OCI-LY3 (cell line): ENCODE measurements around the gene PPP1R36.

Experiments
- H2AFZ ChIP-seq: fragments of 200-600, 300-600 bp; shearing (Covaris generic); 2 replicates; pipeline ENCODE4 v1.6.0; 2014; ENCODE audit warnings: antibody characterized with exemption, low read depth, low read length
- H3K27ac ChIP-seq: fragments of 200-600, 300-600 bp; sonication (generic); 2 replicates; pipeline ENCODE4 v1.5.1; 2014; ENCODE audit warnings: mild to moderate bottlenecking, low read length, moderate library complexity, mixed read lengths
- H3K27me3 ChIP-seq: fragments of 200-600, 300-600 bp; sonication (generic); 2 replicates; pipeline ENCODE4 v1.6.1; 2014; ENCODE audit warnings: low read depth, low read length, mixed read lengths
- H3K36me3 ChIP-seq: fragments of 200-600, 300-600 bp; sonication (generic); replicated peaks from 2 replicates; pipeline ENCODE3; 2014; ENCODE audit warnings: low read depth, low read length, mixed read lengths
- H3K4me1 ChIP-seq: fragments of 300-600, 200-600 bp; sonication (generic); 2 replicates; pipeline ENCODE4 v1.6.1; 2014; ENCODE audit warnings: low read length, mixed read lengths
- H3K4me2 ChIP-seq: fragments of 200-600, 300-600 bp; sonication (generic); 2 replicates; pipeline ENCODE4 v1.6.1; 2014; ENCODE audit warnings: low read length, mixed read lengths
- H3K4me3 ChIP-seq: fragments of 300-600, 200-600 bp; sonication (generic); 2 replicates; pipeline ENCODE4 v1.5.1; 2014; ENCODE audit warnings: antibody characterized with exemption, mild to moderate bottlenecking, low read length, moderate library complexity
- H3K79me2 ChIP-seq: fragments of 300-600, 200-600 bp; shearing (Covaris generic); 2 replicates; pipeline ENCODE4 v1.6.1; 2014; ENCODE audit warnings: mild to moderate bottlenecking, low read length, mixed read lengths
- H3K9ac ChIP-seq: fragments of 300-600, 200-600 bp; shearing (Covaris generic); 2 replicates; pipeline ENCODE4 v1.6.0; 2014; ENCODE audit warnings: mild to moderate bottlenecking, low read length, moderate library complexity
- H3K9me3 ChIP-seq: fragments of 200-600, 300-600 bp; shearing (Covaris generic); 2 replicates; pipeline ENCODE4 v1.6.1; 2014; ENCODE audit warnings: low read length, mixed read lengths; ENCODE audit not compliant: insufficient read depth
- H4K20me1 ChIP-seq: fragments of 200-600, 300-600 bp; sonication (generic); 2 replicates; pipeline ENCODE4 v1.6.1; 2016; ENCODE audit warnings: low read length, mixed read lengths; ENCODE audit not compliant: insufficient read depth
- CTCF ChIP-seq: fragments of 200-600, 300-600 bp; sonication (generic); IDR thresholded peaks from 2 replicates; pipeline ENCODE4 v1.5.1; 2014; ENCODE audit warnings: antibody characterized with exemption, low read length, low read depth
- EZH2phosphoT487 ChIP-seq: fragments of 200-600 bp; shearing (Covaris generic); IDR thresholded peaks from 2 replicates; pipeline ENCODE4 v1.6.1; 2018; ENCODE audit warnings: antibody characterized with exemption, mixed run types, low read depth

PPP1R36 gene

DNA sequence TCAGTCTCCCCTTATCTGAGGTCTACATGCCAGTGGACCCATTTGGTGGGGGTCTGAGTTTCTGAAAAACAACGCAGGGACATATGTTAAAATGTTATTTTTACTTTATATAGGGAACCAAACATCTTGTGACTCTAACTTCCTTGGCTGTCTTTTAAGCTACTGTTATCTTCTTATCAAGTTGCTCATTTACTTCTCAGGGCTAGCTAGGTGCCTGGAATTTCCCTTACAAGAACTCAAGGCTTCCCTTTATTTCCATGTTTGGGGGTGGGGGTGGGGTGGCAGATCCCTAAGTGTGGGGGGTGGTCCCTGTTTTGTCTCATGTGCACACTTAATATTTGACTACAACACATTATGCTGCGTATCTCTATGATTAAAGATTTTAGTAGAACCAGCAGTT, 31.6 kb downstream of the PPP1R36 start:
- Histone ChIP-seq H3K4me2 (no peak overlapping the region), H4K20me1 (no peaks in the 10 kb centered on the region), H2AFZ (no peak overlapping the region), H3K9me3 (no peaks in the 10 kb centered on the region), H3K27me3 (0 out of 2 replicates have a peak, but pooled peaks cover 2% of the 10 kb centered on the region), H3K36me3 (no peaks in the 10 kb centered on the region), H3K4me1 (no peaks in the 10 kb centered on the region), H3K27ac (no peak overlapping the region), H3K79me2 (no peaks in the 10 kb centered on the region), H3K4me3 (no peak overlapping the region), H3K9ac (no peak overlapping the region)
- no peak for TF ChIP-seq EZH2phosphoT487
- no peak for TF ChIP-seq CTCF

GRCh38 chr14:64581817-64582216, 32.1 kb downstream of the PPP1R36 start:
- H3K9ac ChIP-seq = no peak overlapping the region
- no peak for TF ChIP-seq CTCF
- no peak for TF ChIP-seq EZH2phosphoT487
- H4K20me1 ChIP-seq = no peaks in the 10 kb centered on the region
- H2AFZ ChIP-seq = no peak overlapping the region
- H3K9me3 ChIP-seq = no peaks in the 10 kb centered on the region
- H3K27me3 ChIP-seq = 0 out of 2 replicates have a peak, but pooled peaks cover 2% of the 10 kb centered on the region
- no peaks in the 10 kb centered on the region for H3K4me1 ChIP-seq
- H3K79me2 ChIP-seq = no peaks in the 10 kb centered on the region
- no peak overlapping the region for H3K4me3 ChIP-seq
- H3K4me2 ChIP-seq = no peak overlapping the region
- no peak overlapping the region for H3K27ac ChIP-seq
- no peaks in the 10 kb centered on the region for H3K36me3 ChIP-seq

DNA sequence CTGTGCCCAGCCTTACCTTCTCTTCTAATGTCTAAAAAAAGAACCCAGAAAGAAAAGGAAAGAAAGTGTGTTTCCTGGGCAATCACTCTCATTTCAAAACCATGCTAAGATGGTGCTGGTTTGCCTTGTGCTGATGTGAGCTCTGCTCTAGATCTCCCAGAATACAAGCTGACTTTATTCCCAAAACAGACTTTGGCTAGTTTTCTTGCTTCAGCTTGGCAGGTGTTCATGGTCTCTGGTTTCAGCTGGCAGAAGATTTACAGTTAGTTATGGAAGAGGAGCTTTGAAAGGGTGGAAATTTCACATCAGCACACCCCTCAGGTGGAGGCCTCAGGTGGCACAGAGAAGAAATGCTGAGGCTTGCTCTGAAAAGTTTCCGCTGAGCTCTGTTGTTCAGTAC, 34.4 kb downstream of the PPP1R36 start:
- Histone ChIP-seq H3K9me3 (no peaks in the 10 kb centered on the region), H3K4me3 (no peak overlapping the region), H3K36me3 (no peaks in the 10 kb centered on the region), H3K4me1 (no peaks in the 10 kb centered on the region), H3K9ac (no peak overlapping the region), H3K27ac (no peak overlapping the region), H2AFZ (no peak overlapping the region), H3K79me2 (no peaks in the 10 kb centered on the region), H3K4me2 (no peak overlapping the region), H3K27me3 (no peaks in the 10 kb centered on the region), H4K20me1 (no peaks in the 10 kb centered on the region)
- TF ChIP-seq EZH2phosphoT487 (no peak), CTCF (no peak)

- Histone ChIP-seq H4K20me1 (no peaks in the 10 kb centered on the region), H3K9me3 (no peaks in the 10 kb centered on the region), H3K4me1 (no peaks in the 10 kb centered on the region), H3K27ac (no peak overlapping the region), H3K4me3 (no peak overlapping the region), H3K27me3 (no peaks in the 10 kb centered on the region), H2AFZ (no peak overlapping the region), H3K4me2 (no peak overlapping the region), H3K79me2 (no peaks in the 10 kb centered on the region), H3K9ac (no peak overlapping the region), H3K36me3 (no peaks in the 10 kb centered on the region)
- TF ChIP-seq EZH2phosphoT487 (no peak), CTCF (no peak)
Observed at GRCh38 chr14:64591809-64592208, 42.0 kb downstream of the PPP1R36 start.
